HT1080 (cell line): Measurements from ENCODE around the gene SUMO2. TPM values are rescaled to one million over a fixed set of nuclear protein-coding genes. Genes with fewer than 3 reads are reported as not detected.

Experiments
- DNase-seq: peaks from one replicate; pipeline ENCODE4 v3.0.0-alpha.2; 2015; ENCODE audit warnings: low read depth
- small RNA-seq: library from RNA; depleted of rRNA; stranded (forward); fragments of <200 nt; gene quantifications from one replicate; pipeline ENCODE3, GENCODE V24; 2014
- total RNA-seq: library from RNA; depleted of rRNA; stranded (reverse); fragments of >200 nt; shearing (Covaris generic); gene quantifications from 2 replicates; pipeline ENCODE4 v1.2.3, GENCODE V29; 2014; rRNA removed

The SUMO2 gene
- total RNA-seq, 1 experiment from 2014 or later = 314 TPM

DNA sequence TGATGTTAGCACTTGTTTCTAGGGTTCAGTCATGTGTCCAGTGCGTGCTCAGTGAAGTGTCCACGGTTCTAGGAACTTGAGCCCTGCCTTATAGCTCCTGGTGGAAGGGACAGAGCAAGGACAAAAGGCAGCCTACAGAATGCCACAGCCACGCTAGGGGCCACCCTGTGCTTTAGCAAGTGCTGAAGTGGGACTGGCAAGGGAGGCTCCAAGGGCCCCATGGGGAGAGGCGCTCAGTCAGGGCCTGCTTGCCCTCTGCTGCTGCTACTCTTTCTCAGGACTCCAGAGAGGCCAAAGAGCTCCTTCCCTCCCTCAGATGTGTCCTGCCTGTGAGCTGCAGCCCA lies 58.0 kb downstream of the SUMO2 start:
- DNase-seq = no peak

DNA sequence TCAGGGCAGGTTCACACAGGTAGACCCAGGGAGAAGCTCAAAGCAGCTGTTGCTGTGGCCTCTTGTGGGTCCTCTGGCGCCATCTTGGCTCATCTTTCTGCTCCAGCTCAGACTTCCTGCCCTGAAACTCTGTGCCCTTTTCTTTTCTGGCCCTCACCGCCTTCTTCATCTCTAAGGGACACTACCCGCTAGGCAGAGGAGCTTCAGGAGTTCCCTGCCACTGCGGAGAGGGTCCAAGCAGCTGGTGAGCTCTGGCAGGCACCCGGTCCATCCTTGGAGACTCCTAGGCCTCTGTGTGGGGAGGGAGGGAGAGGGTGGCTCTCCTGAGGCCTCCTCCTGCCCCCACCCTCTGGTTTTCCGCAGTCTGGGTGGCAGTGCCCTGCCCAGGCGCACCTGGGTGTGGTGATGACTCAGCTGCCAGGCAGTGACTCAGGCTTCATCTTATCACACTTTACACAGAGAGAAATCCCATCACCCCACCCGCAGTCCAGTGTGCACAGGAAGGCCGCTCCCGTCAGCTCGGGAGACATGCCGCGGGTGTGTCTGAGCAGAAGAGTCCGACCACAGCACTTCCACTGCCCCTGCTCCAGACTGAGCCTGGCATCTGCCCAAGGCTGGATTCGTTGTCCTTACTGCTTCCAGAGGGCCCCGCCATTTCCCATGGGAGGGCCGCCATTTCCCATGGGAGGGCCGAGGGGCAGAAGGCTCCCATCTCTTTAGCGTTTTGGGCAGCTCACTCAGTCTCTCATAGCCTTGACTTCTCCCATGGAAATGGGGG lies 58.5 kb downstream of the SUMO2 start:
- peak; percentile 100 for DNase-seq

DNA sequence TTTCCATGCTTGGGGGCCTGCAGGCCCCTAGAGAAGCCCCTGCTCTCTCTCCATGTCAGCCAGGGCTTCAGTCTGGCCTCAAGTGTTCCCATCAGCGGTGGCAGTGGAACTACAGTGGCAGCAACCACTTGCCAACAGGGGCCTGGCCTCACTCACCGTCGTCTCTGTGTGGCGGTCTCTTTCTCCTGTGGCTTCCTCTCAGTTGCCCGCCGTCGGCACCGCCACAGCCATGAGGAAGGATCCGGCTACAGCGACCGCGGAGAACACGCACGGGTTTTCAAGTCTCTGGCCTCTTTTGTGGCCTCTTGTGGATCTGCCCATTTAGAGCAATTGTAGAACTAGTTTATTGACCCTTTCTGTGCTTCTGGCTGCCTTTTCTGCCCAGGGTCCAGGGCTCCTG lies 64.5 kb downstream of the SUMO2 start:
- DNase-seq = no peak

DNA sequence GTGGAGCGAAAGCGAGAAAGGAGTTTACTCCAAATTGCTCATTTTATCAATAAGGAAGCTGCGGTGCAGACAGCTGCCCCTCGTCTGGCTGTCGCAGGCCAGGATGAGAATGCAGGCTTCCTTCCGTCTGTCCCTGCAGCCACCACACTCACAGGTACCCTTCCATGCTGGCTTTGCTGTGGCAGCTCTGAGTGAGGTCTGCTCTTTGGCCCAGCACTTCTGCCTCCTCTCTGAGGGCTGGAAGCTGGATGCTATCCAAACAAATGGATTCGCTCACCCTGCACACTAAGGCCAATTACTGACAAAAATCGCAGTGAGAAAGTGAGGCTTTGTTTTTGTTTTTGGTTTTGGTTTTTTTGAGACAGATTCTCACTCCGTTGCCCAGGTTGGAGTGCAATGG lies 66.0 kb downstream of the SUMO2 start:
- DNase-seq = no peak

Small RNA genes within 50 kb of the gene (small RNA-seq; reads per million reads assigned to genes)
- not detected for gene RF00019

Other genes with a start within 250 kb of the SUMO2 start
- gene OTOP3, start 247.1 kb downstream of the SUMO2 start, total RNA-seq = not detected in 2 replicates
- 0.13 and 1.8 TPM in 2 replicates for gene HID1, start 210.2 kb downstream of the SUMO2 start, total RNA-seq
- 3.6 and 3.8 TPM in 2 replicates for gene CDR2L, start 195.3 kb downstream of the SUMO2 start, total RNA-seq
- gene MRPL58, start 170.3 kb downstream of the SUMO2 start, total RNA-seq = 110 and 114 TPM in 2 replicates
- gene ATP5PD, start 136.0 kb downstream of the SUMO2 start, total RNA-seq = 259 and 270 TPM in 2 replicates
- 17.2 and 18.6 TPM in 2 replicates for gene KCTD2, start 135.7 kb downstream of the SUMO2 start, total RNA-seq
- not detected in 2 replicates for gene SLC16A5, start 95.0 kb downstream of the SUMO2 start, total RNA-seq
- gene ARMC7, start 73.0 kb downstream of the SUMO2 start, total RNA-seq = 8.0 and 8.2 TPM in 2 replicates
- gene NT5C, start 51.2 kb downstream of the SUMO2 start, total RNA-seq = 150 and 161 TPM in 2 replicates
- 260 and 308 TPM in 2 replicates for gene JPT1, start 28.4 kb downstream of the SUMO2 start, total RNA-seq
- gene NUP85, start 22.7 kb upstream of the SUMO2 start, total RNA-seq = 45.1 and 45.6 TPM in 2 replicates
- 14.9 and 15.4 TPM in 2 replicates for gene GGA3, start 78.6 kb upstream of the SUMO2 start, total RNA-seq
- 123 and 139 TPM in 2 replicates for gene MRPS7, start 78.9 kb upstream of the SUMO2 start, total RNA-seq
- gene MIF4GD, start 88.3 kb upstream of the SUMO2 start, total RNA-seq = 13.1 and 20.7 TPM in 2 replicates
- 31.1 and 32.0 TPM in 2 replicates for gene SLC25A19, start 106.5 kb upstream of the SUMO2 start, total RNA-seq
- 106 and 134 TPM in 2 replicates for gene GRB2, start 222.7 kb upstream of the SUMO2 start, total RNA-seq